Colonic mucosa (tissue), 4 donors: ENCODE measurements around the gene TLR2. TPM values are rescaled to one million over a fixed set of nuclear protein-coding genes. Genes with fewer than 3 reads are reported as not detected.

Experiments used
- DNase-seq: peaks from one replicate; pipeline ENCODE4 v3.0.0-alpha.2; 2020
- H3K27ac ChIP-seq: fragments of 200-600 bp; one replicate; pipeline ENCODE4 v1.8.0; 2021
- H3K27me3 ChIP-seq: fragments of 200-600 bp; one replicate; pipeline ENCODE4 v1.8.0; 2021
- H3K36me3 ChIP-seq: fragments of 200-600 bp; one replicate; pipeline ENCODE4 v1.8.0; 2021
- H3K4me1 ChIP-seq: fragments of 200-600 bp; one replicate; pipeline ENCODE4 v1.8.0; 2021; ENCODE audit warnings: mild to moderate bottlenecking
- H3K4me3 ChIP-seq: fragments of 200-600 bp; one replicate; pipeline ENCODE4 v1.8.0; 2021
- H3K9ac ChIP-seq, 2 donors: one replicate each; pipeline ENCODE4 v1.7.0; 2013; ENCODE audit warnings: control low read depth in 2 of 2, low read depth in 2 of 2, low read length in 2 of 2
- H3K9me3 ChIP-seq: fragments of 200-600 bp; one replicate; pipeline ENCODE4 v1.8.0; 2021
- CTCF ChIP-seq: fragments of 200-600 bp; IDR thresholded peaks from one replicate; pipeline ENCODE4 v1.8.0; 2022; ENCODE audit warnings: antibody characterized with exemption, mild to moderate bottlenecking
- intact Hi-C: fragments of 100-400 bp; cut with DNase I; formaldehyde crosslinking; loops from one replicate; pipeline ENCODE4 v1.14.1; 2022
- total RNA-seq, 2 donors: library from RNA; stranded (reverse); fragmentation: NEBNext Ultra II Directional in 1 of 2; extraction: Animal tissue kit (Norgen Biotek cat#: 25700) in 1 of 2; gene quantifications; one replicate each; pipeline ENCODE4 v1.2.1, GENCODE V29; 2021
- donor health status: healthy.
- donor health status: DM: no; HTN: no; CAD: no.
- donor health status: DM: no; HTN: no; CAD: no.

Gene TLR2
- total RNA-seq, 2 donors from 2014 or later, result 2.0 to 5.7 TPM

- no peak overlapping the region for H3K9ac ChIP-seq
- H3K36me3 ChIP-seq, result no peaks in the 10 kb centered on the region
- no peak for DNase-seq
- H3K9me3 ChIP-seq, result no peaks in the 10 kb centered on the region
- H3K4me3 ChIP-seq, result no peak overlapping the region
- H3K4me1 ChIP-seq, result no peaks in the 10 kb centered on the region
- H3K27ac ChIP-seq, result no peak overlapping the region
- no peaks in the 10 kb centered on the region for H3K27me3 ChIP-seq
- no peak for TF ChIP-seq CTCF
- intact Hi-C loops, result no loop called here
Measured at GRCh38 chr4:153729895-153730294, 45.8 kb downstream of the TLR2 start.

GRCh38 chr4:153731239-153731638 is 47.2 kb downstream of the TLR2 start:
- no peak overlapping the region for H3K4me3 ChIP-seq
- no peak overlapping the region for H3K9ac ChIP-seq
- intact Hi-C loops, result no loop called here
- no peak for DNase-seq
- no peak for TF ChIP-seq CTCF
- no peaks in the 10 kb centered on the region for H3K9me3 ChIP-seq
- H3K4me1 ChIP-seq, result no peaks in the 10 kb centered on the region
- H3K27me3 ChIP-seq, result no peaks in the 10 kb centered on the region
- H3K36me3 ChIP-seq, result no peaks in the 10 kb centered on the region
- no peak overlapping the region for H3K27ac ChIP-seq

- intact Hi-C loops, result no loop called here
- Histone ChIP-seq H3K4me3 (no peak overlapping the region), H3K27me3 (no peaks in the 10 kb centered on the region), H3K9ac (no peak overlapping the region), H3K4me1 (no peaks in the 10 kb centered on the region), H3K36me3 (no peaks in the 10 kb centered on the region), H3K27ac (no peak overlapping the region), H3K9me3 (no peaks in the 10 kb centered on the region)
- DNase-seq, result no peak
- no peak for TF ChIP-seq CTCF
Measured at GRCh38 chr4:153733751-153734448, 49.8 kb downstream of the TLR2 start.

- Histone ChIP-seq H3K9ac (no peak overlapping the region), H3K27me3 (no peaks in the 10 kb centered on the region), H3K36me3 (no peaks in the 10 kb centered on the region), H3K27ac (no peak overlapping the region), H3K4me3 (no peak overlapping the region), H3K4me1 (no peaks in the 10 kb centered on the region), H3K9me3 (no peaks in the 10 kb centered on the region)
- TF ChIP-seq CTCF, result no peak
- DNase-seq, result no peak
- intact Hi-C loops, result no loop called here
Measured at GRCh38 chr4:153735906-153736461, 51.9 kb downstream of the TLR2 start.

- intact Hi-C loops, result no loop called here
- no peak for DNase-seq
- TF ChIP-seq CTCF, result no peak
- no peaks in the 10 kb centered on the region for H3K27me3 ChIP-seq
- H3K9ac ChIP-seq, result no peak overlapping the region
- no peaks in the 10 kb centered on the region for H3K36me3 ChIP-seq
- no peak overlapping the region for H3K27ac ChIP-seq
- no peaks in the 10 kb centered on the region for H3K9me3 ChIP-seq
- no peaks in the 10 kb centered on the region for H3K4me1 ChIP-seq
- no peak overlapping the region for H3K4me3 ChIP-seq
Measured at GRCh38 chr4:153741541-153741940, 57.5 kb downstream of the TLR2 start.
